Left lobe of liver (tissue), 2 donors: ENCODE results near the gene TMEM259. TPM values are rescaled to one million over a fixed set of nuclear protein-coding genes. Genes with fewer than 3 reads are reported as not detected.

Source experiments
- ATAC-seq: fragments of 200-7000 bp; cut with Tn5 transposase; one replicate; pipeline ENCODE4 v1.9.1; 2020; ENCODE audit warnings: mild to moderate bottlenecking, moderate library complexity
- DNase-seq: peaks from one replicate; pipeline ENCODE4 v3.0.0-alpha.2; 2020; ENCODE audit warnings: low spot score
- total RNA-seq: library from RNA; stranded (reverse); gene quantifications from one replicate; pipeline ENCODE4 v1.2.1, GENCODE V29; 2021
- donor health status: DM: no; HTN: no; CAD: no; lungs with moderate emphysema.
- donor health status: DM: no; HTN: yes; CAD: no.

The TMEM259 gene
- 117 TPM for total RNA-seq

- ATAC-seq: peak; percentile 88
- peak; percentile 97 for DNase-seq
These were observed at the start of gene TMEM259 for GRCh38 chr19:1020868-1021425. Gene TMEM259 (minus strand): TSS chr19:1021123. CDS start chr19:1020996, 127 bp downstream.

- no peak for ATAC-seq
- DNase-seq: no peak
These were observed 49.6 kb upstream of the TMEM259 start for GRCh38 chr19:1070576-1070930.

- DNase-seq (no peak), ATAC-seq (peak; percentile 18)
These were observed 48.3 kb upstream of the TMEM259 start for GRCh38 chr19:1069009-1069779.

- DNase-seq (no peak), ATAC-seq (no peak)
These were observed 47.4 kb upstream of the TMEM259 start for GRCh38 chr19:1068009-1069001.

- DNase-seq: no peak
- ATAC-seq: no peak
These were observed 46.5 kb upstream of the TMEM259 start for GRCh38 chr19:1067341-1067957.

- peak; percentile 10 for ATAC-seq
- DNase-seq: no peak
These were observed 45.9 kb upstream of the TMEM259 start, which contains the start of gene ARHGAP45 for GRCh38 chr19:1066748-1067340. Gene ARHGAP45 (plus strand): TSS chr19:1067167. CDS start chr19:1067406, 239 bp downstream.

- ATAC-seq: no peak
These were observed 45.4 kb upstream of the TMEM259 start for GRCh38 chr19:1066251-1066747.

GRCh38 chr19:1065606-1066109 lies 44.7 kb upstream of the TMEM259 start:
- no peak for ATAC-seq
- no peak for DNase-seq

More at GRCh38 chr19:1066251-1066747, 45.4 kb upstream of the TMEM259 start:
- DNase-seq: no peak

- DNase-seq: no peak
- peak; percentile 83 for ATAC-seq
These were observed 44.0 kb upstream of the TMEM259 start for GRCh38 chr19:1064661-1065605.

- ATAC-seq (no peak), DNase-seq (no peak)
These were observed 43.2 kb upstream of the TMEM259 start for GRCh38 chr19:1063909-1064660.

- DNase-seq: no peak
- no peak for ATAC-seq
These were observed 42.3 kb upstream of the TMEM259 start for GRCh38 chr19:1063030-1063908.

GRCh38 chr19:1062387-1063029 lies 41.6 kb upstream of the TMEM259 start:
- DNase-seq (no peak), ATAC-seq (no peak)

GRCh38 chr19:1061987-1062386 lies 41.1 kb upstream of the TMEM259 start:
- DNase-seq (no peak), ATAC-seq (no peak)

GRCh38 chr19:1060689-1061088 lies 39.8 kb upstream of the TMEM259 start:
- ATAC-seq: no peak
- no peak for DNase-seq

GRCh38 chr19:1058112-1058511 lies 37.2 kb upstream of the TMEM259 start:
- DNase-seq (no peak), ATAC-seq (no peak)

- peak; percentile 80 for ATAC-seq
- no peak for DNase-seq
These were observed 36.4 kb upstream of the TMEM259 start for GRCh38 chr19:1057176-1057855.
